HG03442 (cell line): ENCODE results near the gene NBDY.
"Not testable (repeated sequence)": the region's sequence is repeated elsewhere in the genome, so short reads cannot be mapped to it uniquely, and the experiment has no call there.

Experiments
- ATAC-seq: cut with Tn5 transposase; IDR thresholded peaks from one replicate; pipeline ENCODE4 v1.9.1; 2021; ENCODE audit warnings: mild to moderate bottlenecking, moderate library complexity; ENCODE audit not compliant: unreplicated experiment

The NBDY gene

GRCh38 chrX:56764153-56764974 is 35.3 kb downstream of the NBDY start:
- ATAC-seq: peak; percentile 63

GRCh38 chrX:56764975-56765791 is 36.1 kb downstream of the NBDY start:
- no peak for ATAC-seq

- ATAC-seq: no peak
These were observed 36.9 kb downstream of the NBDY start for GRCh38 chrX:56765811-56766553.

GRCh38 chrX:56766554-56767347 is 37.7 kb downstream of the NBDY start:
- no peak for ATAC-seq

GRCh38 chrX:56767348-56768119 is 38.5 kb downstream of the NBDY start:
- not testable (repeated sequence) for ATAC-seq

GRCh38 chrX:56768120-56768660 is 39.1 kb downstream of the NBDY start:
- ATAC-seq: not testable (repeated sequence)

- not testable (repeated sequence) for ATAC-seq
These were observed 43.9 kb downstream of the NBDY start for GRCh38 chrX:56772675-56773521.

GRCh38 chrX:56773522-56774060 is 44.5 kb downstream of the NBDY start:
- not testable (repeated sequence) for ATAC-seq

- not testable (repeated sequence) for ATAC-seq
These were observed 49.3 kb downstream of the NBDY start for GRCh38 chrX:56778099-56778923.

- ATAC-seq: not testable (repeated sequence)
These were observed 50.0 kb downstream of the NBDY start for GRCh38 chrX:56778924-56779468.

- not testable (repeated sequence) for ATAC-seq
These were observed 51.9 kb downstream of the NBDY start for GRCh38 chrX:56780681-56781649.

GRCh38 chrX:56782352-56782751 is 53.3 kb downstream of the NBDY start:
- ATAC-seq: no peak

GRCh38 chrX:56782791-56783449 is 53.9 kb downstream of the NBDY start:
- no peak for ATAC-seq

GRCh38 chrX:56783450-56783831 is 54.4 kb downstream of the NBDY start:
- no peak for ATAC-seq

GRCh38 chrX:56783996-56784620 is 55.1 kb downstream of the NBDY start:
- no peak for ATAC-seq
